ENCODE measurements around the gene ZBTB2.
"Not testable (repeated sequence)": the region's sequence is repeated elsewhere in the genome, so short reads cannot be mapped to it uniquely, and the experiment has no call there.

ZBTB2 gene

DNA sequence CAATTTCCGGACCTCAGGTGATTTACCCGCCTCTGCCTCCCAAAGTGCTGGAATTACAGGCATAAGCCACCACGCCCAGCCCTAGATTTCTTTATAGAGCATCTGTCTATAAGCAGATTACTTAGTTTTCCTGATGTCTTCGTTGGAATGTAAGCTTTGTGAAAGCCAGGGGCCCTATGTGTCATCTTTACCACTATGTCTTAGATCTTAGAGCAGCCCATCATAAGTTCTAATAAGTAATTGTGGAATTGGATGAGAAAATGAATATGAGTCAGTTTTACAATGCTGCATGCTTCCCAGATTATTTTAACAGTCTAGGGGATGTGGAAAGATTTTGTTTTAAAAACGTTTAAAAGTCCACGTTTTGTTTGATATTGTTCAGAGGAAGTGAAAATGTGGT, 9.1 kb upstream of the ZBTB2 start:
- DNase-seq (ENCODE audit: low spot score): no peak

GRCh38 chr6:151399679-151400078, 8.3 kb upstream of the ZBTB2 start:
- no peak for DNase-seq (ENCODE audit: low spot score)

GRCh38 chr6:151393410-151393809, 2.1 kb upstream of the ZBTB2 start:
- DNase-seq (ENCODE audit: low spot score): no peak

GRCh38 chr6:151392427-151392826, 1.1 kb upstream of the ZBTB2 start:
- no peak for DNase-seq (ENCODE audit: low spot score)

DNA sequence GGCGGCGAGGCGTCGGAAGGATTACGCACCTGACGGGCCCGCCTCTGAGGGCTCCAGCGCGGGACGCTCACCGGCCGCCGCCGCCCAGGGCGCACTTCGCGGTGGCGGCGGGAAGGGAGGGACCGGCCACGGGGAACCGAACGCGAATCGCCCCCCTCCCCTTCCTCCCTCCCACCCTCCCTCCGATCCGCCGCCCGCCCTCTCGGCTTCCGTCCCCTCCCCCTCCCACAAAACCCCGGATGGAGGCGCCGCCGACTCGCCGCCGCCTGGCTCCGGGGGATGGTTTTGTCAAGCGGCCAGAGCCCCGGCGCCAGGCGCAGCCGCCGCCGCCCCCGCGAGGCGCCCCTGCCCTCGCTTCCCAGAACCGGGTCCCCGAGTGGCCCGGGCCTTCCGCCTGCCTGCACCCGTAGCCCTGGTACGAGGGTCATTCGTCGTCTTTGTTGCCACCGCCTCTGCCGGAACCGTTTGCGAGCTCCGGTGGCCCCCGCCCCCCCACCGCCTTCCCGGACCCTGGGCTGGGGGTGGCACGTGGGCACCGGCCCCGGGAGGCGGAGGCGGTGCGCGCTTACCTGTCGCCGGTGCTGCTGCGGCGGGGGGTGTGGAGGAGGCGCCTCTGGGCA, 398 bp downstream of the ZBTB2 start:
- peak; percentile 36 for DNase-seq (ENCODE audit: low spot score)

- peak; percentile 99 for DNase-seq (ENCODE audit: low spot score)
These were observed 996 bp downstream of the ZBTB2 start for GRCh38 chr6:151390276-151390850.

GRCh38 chr6:151389618-151390275, 1.6 kb downstream of the ZBTB2 start:
- DNase-seq (ENCODE audit: low spot score): peak; percentile 86

GRCh38 chr6:151388997-151389617, 2.3 kb downstream of the ZBTB2 start:
- DNase-seq (ENCODE audit: low spot score): no peak

GRCh38 chr6:151388236-151388635, 3.1 kb downstream of the ZBTB2 start:
- no peak for DNase-seq (ENCODE audit: low spot score)

DNA sequence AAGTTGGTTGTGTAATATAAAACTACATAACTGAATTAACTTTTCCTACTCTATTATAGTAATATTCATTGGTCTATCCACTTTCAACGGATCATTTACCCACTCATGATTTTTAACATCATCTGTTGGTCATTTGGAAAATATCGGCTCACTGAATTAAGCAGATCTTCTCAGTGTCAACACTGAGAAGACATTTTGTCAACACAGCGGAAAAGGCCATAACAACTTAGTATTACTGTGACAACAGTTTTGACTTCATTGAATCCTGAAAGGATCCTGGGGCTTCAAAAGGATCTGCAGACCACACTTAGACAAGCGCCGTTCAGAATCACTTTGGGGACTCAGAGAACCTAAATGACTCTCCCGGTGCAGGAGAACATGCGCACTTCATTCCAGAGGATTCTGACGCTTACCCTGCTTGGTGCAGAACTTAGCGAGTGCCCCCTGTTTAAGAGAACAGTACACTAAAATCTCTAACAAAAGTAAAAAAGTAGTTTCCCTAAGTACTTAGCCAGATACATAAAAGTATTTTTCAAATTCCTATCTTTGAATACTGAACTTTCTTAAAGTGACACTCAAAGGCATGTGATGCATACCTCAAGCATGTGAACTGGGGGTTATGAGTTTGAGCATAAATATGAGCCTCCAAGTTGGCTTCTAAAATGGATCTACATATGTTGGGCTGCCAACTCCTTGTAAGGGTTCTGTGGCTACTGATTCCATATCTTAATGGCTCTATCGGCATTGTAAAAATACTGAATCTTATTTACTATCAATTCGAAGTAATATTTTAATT, 4.0 kb downstream of the ZBTB2 start:
- no peak for DNase-seq (ENCODE audit: low spot score)

- DNase-seq (ENCODE audit: low spot score): no peak
These were observed 6.2 kb downstream of the ZBTB2 start for GRCh38 chr6:151385177-151385576.

- no peak for DNase-seq (ENCODE audit: low spot score)
These were observed 7.2 kb downstream of the ZBTB2 start for GRCh38 chr6:151384151-151384550.

- not testable (repeated sequence) for DNase-seq (ENCODE audit: low spot score)
These were observed 8.7 kb downstream of the ZBTB2 start for GRCh38 chr6:151382631-151383030.

DNA sequence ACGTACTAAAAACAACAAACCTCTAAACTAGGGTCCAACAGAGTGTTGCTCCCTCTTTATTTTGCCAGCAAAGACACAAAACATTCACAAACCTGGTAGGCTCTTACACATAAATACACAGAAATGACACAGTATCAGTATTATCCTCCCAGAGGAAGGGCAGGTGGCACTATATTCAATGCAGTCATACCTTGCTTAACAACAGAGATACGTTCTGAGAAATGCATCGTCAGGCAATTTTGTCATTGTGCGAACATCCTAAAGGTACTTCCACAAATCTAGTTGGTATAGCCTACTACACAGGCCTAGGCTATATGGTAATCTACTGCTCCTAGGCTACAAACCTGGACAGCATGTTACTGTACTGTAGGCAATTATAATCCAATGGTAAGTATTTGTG, 9.6 kb downstream of the ZBTB2 start:
- no peak for DNase-seq (ENCODE audit: low spot score)

GRCh38 chr6:151380848-151381205, 10.5 kb downstream of the ZBTB2 start:
- DNase-seq (ENCODE audit: low spot score): no peak

DNA sequence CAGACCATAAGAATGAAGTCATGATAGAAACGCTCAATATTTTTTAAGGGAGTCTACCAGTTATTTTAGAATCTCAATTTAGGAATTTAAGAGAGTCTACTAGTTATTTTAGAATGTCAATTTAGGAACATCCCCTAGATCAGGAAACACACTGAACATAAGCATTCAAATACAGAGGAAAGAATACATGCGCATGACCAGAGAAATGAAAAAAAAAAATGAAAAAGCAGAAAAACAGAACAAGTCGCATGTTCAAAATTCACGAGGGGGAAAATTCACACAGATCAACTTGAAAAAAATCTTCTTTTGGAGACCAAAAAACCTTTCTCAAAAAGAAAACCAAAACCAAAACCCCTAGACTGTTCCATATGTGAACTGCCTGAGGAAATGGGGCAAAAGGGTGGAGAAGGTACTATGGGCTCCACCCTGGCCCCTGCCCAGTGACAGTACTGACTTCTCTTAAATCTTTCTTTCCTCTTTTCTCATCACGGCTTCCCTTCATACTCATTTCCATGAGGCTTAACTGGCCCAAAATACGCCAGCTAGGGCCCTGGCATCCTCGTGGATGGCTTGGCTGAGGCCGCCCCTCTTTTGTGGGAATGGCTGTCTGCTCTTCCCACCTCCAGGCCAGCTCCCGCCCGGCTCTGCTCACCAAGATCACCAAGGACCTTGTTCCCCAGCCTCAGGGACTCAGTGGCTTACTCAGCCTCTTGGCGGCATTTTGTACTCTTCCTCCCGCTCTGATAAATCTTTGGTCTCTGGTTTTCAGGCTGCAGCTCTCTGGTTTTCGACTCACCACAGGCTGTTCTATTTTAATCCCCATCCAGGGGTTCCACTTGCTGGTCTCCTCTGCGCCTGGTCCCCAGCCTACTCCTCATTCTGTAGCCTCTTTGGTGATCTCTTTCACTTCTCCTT, 11.2 kb downstream of the ZBTB2 start:
- DNase-seq (ENCODE audit: low spot score): no peak

DNA sequence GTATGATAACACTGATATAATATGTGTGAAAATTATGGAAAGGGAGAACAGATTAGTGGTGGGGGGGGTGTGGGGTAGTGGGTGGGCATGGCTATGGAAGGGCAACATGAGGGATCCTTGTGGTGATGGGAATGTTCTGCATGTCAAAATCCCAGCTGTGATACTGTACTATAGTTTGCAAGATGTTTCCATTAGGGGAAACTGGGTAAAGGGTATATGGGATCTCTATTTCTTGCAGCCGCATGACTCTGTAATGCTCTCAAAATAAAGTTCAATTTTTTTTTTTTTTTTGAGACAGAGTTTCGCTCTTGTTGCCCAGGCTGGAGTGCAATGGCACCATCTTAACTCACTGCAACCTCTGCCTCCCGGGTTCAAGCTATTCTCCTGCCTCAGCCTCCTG, 14.3 kb downstream of the ZBTB2 start:
- DNase-seq (ENCODE audit: low spot score): no peak

- DNase-seq (ENCODE audit: low spot score): no peak
These were observed 14.9 kb downstream of the ZBTB2 start for GRCh38 chr6:151376440-151376839.

- DNase-seq (ENCODE audit: low spot score): peak; percentile 57
These were observed 15.5 kb downstream of the ZBTB2 start for GRCh38 chr6:151375833-151376232.

DNA sequence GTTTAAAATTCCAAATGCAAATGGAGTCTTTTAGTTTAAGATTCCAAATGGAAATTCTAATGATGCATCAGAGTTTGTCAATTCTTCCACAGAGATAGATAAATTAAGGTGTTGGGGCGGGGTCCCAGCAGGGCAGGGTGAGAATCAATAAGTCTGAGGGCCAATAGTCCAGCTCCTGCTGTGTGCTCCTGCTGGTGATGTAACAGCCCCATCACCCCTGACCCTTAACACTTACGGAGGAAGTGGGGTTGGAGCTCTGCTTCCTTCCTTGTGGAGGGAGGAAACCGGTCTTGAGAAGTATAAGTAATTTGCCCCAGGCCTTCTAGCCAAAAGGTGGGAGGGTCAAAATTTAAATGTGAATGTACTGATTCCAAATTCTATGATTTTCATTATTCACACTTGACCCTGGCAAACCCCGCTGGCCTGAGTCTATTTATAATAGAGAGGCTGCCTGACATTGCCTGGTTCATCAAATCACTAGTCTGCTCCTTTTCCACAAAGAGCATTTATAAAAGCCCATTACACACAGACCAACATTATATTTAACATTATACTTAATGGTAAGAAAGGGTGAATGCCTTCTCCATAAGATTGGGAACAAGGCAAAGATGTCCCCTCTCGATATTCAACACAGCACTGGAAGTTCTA, 17.2 kb downstream of the ZBTB2 start:
- no peak for DNase-seq (ENCODE audit: low spot score)

DNA sequence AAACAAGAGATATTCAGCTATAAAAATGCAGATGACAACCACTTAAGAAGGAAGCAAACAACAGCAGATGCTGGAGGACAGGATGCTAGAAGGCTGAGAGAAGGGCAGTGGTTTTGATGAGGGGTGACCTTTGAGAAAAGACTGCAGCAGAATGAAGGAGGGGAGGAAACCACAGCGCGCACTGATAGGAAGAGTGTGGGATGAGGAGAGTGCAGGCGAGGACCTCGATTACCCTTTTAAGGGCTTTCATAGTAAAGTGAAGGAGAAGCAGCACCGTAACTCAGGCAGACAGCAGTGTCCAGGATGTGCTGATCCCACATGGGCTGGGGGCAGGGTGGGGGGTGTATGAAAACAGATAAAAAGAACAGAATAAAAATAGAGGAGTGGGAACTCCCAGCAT, 19.2 kb downstream of the ZBTB2 start:
- DNase-seq (ENCODE audit: low spot score): no peak

All from pons (tissue), 1 donor.